Keratinocyte (primary cell): ENCODE data around the gene ATP5F1D.
"Not testable (repeated sequence)": the region's sequence is repeated elsewhere in the genome, so short reads cannot be mapped to it uniquely, and the experiment has no call there.

Source experiments
- EZH2 ChIP-seq: IDR thresholded peaks from one replicate; pipeline ENCODE4 v1.6.1; 2012; ENCODE audit warnings: inconsistent platforms, mild to moderate bottlenecking, low read length, moderate library complexity
- TF ChIP-seq, protein P1 (sequence below), 3 experiments: IDR thresholded peaks in 1 of 3; conservative IDR thresholded peaks in 1 of 3; optimal IDR thresholded peaks in 1 of 3; 2 replicates in 2 of 3; 3 replicates in 1 of 3; pipeline versions ENCODE3 to v1.5.1; 2011; ENCODE audit warnings: low read length in 3 of 3, mild to moderate bottlenecking in 3 of 3, moderate library complexity in 2 of 3, control low read depth in 1 of 3, inconsistent platforms in 1 of 3; ENCODE audit not compliant: insufficient read depth in 2 of 3; ENCODE audit errors: extremely low read depth in 1 of 3

DNA sequence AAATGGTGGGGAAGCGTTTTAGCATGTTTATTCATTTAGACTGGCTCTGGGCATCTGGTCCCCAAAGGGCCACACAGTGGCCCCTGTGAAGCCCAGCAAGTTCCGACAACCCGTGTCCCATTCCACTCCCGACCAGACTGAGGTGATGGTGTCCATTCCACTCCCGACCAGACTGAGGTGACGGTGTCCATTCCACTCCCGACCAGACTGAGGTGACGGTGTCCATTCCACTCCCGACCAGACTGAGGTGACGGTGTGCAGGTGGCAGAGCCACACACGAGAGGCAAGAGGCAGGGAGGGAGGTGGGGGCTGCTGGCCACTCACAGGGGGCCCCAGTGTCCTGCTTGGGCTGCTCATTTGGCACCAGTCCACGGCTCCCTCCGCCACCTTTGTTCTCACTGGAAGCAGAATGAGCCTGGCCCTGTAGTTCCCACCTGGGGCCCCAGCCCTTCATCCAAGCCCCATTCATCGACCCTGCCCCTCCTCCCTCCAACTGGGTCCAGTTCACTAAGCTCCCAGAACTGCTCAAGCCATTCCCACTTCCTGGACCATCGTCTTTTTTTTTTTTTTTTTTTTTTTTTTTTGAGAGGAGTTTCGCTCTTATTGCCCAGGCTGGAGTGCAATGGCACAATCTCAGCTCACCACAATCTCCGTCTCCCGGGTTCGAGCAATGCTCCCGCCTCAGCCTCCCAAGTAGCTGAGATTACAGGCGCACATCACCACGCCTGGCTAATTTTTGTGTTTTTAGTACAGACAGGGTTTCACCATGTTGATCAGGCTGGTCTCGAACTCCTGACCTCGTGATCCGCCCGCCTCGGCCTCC, 4.9 kb downstream of the ATP5F1D start:
- TF ChIP-seq, protein P1, sequence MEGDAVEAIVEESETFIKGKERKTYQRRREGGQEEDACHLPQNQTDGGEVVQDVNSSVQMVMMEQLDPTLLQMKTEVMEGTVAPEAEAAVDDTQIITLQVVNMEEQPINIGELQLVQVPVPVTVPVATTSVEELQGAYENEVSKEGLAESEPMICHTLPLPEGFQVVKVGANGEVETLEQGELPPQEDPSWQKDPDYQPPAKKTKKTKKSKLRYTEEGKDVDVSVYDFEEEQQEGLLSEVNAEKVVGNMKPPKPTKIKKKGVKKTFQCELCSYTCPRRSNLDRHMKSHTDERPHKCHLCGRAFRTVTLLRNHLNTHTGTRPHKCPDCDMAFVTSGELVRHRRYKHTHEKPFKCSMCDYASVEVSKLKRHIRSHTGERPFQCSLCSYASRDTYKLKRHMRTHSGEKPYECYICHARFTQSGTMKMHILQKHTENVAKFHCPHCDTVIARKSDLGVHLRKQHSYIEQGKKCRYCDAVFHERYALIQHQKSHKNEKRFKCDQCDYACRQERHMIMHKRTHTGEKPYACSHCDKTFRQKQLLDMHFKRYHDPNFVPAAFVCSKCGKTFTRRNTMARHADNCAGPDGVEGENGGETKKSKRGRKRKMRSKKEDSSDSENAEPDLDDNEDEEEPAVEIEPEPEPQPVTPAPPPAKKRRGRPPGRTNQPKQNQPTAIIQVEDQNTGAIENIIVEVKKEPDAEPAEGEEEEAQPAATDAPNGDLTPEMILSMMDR (optimal IDR thresholded peaks at IDR 0.05 in 1 of 3, IDR thresholded peaks at IDR 0.05 in 1 of 3, conservative IDR thresholded peaks at IDR 0.05 in 1 of 3; ENCODE audit: extremely low read depth in 1 of 3, insufficient read depth in 2 of 3, low read length in 3 of 3): not testable (repeated sequence)
- TF ChIP-seq EZH2: not testable (repeated sequence)
